Mammary epithelial cell (primary cell): ENCODE measurements around the gene FCER1G.

Experiments
- EZH2 ChIP-seq: IDR thresholded peaks from 2 replicates; pipeline ENCODE4 v1.6.1; 2012; ENCODE audit warnings: low read length, inconsistent platforms, borderline replicate concordance
- TF ChIP-seq, protein P1 (sequence below), 2 donors: IDR thresholded peaks in 1 of 2; conservative IDR thresholded peaks in 1 of 2; 2 replicates each; pipeline ENCODE4 v1.5.1; 2011 to 2012; ENCODE audit warnings: inconsistent platforms in 2 of 2, low read length in 2 of 2, mild to moderate bottlenecking in 2 of 2, control low read depth in 1 of 2, low read depth in 1 of 2; ENCODE audit not compliant: insufficient read depth in 1 of 2; ENCODE audit errors: extremely low read depth in 1 of 2

DNA sequence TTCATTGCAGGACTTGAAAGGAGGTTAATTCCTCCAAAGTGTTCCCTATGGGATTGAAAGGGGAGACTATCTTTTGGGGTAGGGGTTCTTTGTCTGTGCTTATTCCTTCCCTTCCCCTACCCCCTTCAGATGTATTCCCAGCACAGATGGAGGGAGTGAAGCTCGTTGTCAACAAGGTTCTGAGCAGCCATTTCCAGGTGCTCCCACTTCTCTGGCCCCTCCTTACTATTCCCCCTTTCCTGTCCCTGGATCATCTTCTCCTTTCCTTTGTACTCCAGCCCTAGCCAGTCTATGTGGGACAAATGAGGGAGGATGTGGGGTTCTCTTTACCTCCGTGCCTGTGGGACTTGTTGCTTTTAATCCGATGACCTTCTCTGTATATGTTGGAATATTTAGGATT is 11.7 kb downstream of the FCER1G start:
- TF ChIP-seq, protein P1, sequence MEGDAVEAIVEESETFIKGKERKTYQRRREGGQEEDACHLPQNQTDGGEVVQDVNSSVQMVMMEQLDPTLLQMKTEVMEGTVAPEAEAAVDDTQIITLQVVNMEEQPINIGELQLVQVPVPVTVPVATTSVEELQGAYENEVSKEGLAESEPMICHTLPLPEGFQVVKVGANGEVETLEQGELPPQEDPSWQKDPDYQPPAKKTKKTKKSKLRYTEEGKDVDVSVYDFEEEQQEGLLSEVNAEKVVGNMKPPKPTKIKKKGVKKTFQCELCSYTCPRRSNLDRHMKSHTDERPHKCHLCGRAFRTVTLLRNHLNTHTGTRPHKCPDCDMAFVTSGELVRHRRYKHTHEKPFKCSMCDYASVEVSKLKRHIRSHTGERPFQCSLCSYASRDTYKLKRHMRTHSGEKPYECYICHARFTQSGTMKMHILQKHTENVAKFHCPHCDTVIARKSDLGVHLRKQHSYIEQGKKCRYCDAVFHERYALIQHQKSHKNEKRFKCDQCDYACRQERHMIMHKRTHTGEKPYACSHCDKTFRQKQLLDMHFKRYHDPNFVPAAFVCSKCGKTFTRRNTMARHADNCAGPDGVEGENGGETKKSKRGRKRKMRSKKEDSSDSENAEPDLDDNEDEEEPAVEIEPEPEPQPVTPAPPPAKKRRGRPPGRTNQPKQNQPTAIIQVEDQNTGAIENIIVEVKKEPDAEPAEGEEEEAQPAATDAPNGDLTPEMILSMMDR (conservative IDR thresholded peaks at IDR 0.05 in 1 of 2, IDR thresholded peaks at IDR 0.05 in 1 of 2; ENCODE audit: extremely low read depth in 1 of 2, insufficient read depth in 1 of 2, low read depth in 1 of 2, low read length in 2 of 2): no peak
- TF ChIP-seq EZH2: no peak
